Brain microvascular endothelial cell (primary cell): Measurements from ENCODE around the gene EXOC6.
"Not testable (repeated sequence)": the region's sequence is repeated elsewhere in the genome, so short reads cannot be mapped to it uniquely, and the experiment has no call there.

Experiments
- DNase-seq: peaks from one replicate; pipeline ENCODE4 v3.0.0-alpha.2; 2020
- H3K27ac ChIP-seq: fragments of 250-450 bp; sonication (Bioruptor Pico); 2 replicates; pipeline ENCODE4 v1.5.1; 2020; ENCODE audit warnings: mild to moderate bottlenecking, moderate library complexity
- H3K27me3 ChIP-seq: fragments of 250-450 bp; sonication (Bioruptor Pico); replicated peaks from 2 replicates; pipeline ENCODE4 v1.5.1; 2020; ENCODE audit warnings: mild to moderate bottlenecking
- H3K36me3 ChIP-seq: fragments of 250-450 bp; sonication (Bioruptor Pico); replicated peaks from 2 replicates; pipeline ENCODE4 v1.5.1; 2020; ENCODE audit warnings: mild to moderate bottlenecking
- H3K4me3 ChIP-seq: 2 replicates; pipeline ENCODE4 v1.5.1; 2011; ENCODE audit warnings: low read depth, mild to moderate bottlenecking, control low read depth, low read length, moderate library complexity
- in situ Hi-C: cut with HindIII; loops from 2 replicates; pipeline ENCODE4 v1.10.0; 2017; ENCODE audit warnings: low sequenced_read_pairs, low pct_ligation_motif_present
- TF ChIP-seq, protein P1 (sequence below): IDR thresholded peaks from 2 replicates; pipeline ENCODE4 v1.5.1; 2011; ENCODE audit warnings: low read depth, mild to moderate bottlenecking, moderate library complexity, low read length, control low read depth, inconsistent platforms; ENCODE audit errors: missing control alignments

Gene EXOC6

DNA sequence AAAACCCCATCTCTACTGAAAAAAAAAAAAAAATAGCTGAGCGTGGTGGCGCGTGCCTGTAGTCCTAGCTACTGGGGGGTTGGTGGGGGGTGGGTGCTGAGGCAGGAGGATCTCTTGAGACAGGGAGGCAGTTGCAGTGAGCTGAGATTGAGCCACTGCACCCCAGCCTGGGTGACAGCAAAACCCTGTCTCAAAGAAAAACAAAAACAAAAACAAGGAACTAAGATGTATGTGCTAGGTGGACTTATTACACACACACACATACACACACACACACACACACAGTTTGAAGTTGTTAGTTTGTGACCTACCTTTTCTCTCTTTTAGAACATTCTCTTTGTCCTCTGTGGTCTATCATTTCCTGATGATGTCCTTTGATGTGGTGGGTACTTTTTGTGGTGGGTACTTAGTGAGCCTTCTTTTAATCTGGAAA lies 53.5 kb downstream of the EXOC6 start:
- TF ChIP-seq, protein P1, sequence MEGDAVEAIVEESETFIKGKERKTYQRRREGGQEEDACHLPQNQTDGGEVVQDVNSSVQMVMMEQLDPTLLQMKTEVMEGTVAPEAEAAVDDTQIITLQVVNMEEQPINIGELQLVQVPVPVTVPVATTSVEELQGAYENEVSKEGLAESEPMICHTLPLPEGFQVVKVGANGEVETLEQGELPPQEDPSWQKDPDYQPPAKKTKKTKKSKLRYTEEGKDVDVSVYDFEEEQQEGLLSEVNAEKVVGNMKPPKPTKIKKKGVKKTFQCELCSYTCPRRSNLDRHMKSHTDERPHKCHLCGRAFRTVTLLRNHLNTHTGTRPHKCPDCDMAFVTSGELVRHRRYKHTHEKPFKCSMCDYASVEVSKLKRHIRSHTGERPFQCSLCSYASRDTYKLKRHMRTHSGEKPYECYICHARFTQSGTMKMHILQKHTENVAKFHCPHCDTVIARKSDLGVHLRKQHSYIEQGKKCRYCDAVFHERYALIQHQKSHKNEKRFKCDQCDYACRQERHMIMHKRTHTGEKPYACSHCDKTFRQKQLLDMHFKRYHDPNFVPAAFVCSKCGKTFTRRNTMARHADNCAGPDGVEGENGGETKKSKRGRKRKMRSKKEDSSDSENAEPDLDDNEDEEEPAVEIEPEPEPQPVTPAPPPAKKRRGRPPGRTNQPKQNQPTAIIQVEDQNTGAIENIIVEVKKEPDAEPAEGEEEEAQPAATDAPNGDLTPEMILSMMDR, result no peak
- DNase-seq, result no peak
- Histone ChIP-seq H3K36me3 (no peaks in the 10 kb centered on the region), H3K27me3 (no peaks in the 10 kb centered on the region), H3K27ac (no peak overlapping the region), H3K4me3 (no peak overlapping the region)
- in situ Hi-C loops, result no loop called here

- Histone ChIP-seq H3K36me3 (no peaks in the 10 kb centered on the region), H3K4me3 (no peak overlapping the region), H3K27me3 (no peaks in the 10 kb centered on the region), H3K27ac (no peak overlapping the region)
- TF ChIP-seq, protein P1, result no peak
- no peak for DNase-seq
- in situ Hi-C loops, result no loop called here
Observed at GRCh38 chr10:92903633-92904032, 55.3 kb downstream of the EXOC6 start.

DNA sequence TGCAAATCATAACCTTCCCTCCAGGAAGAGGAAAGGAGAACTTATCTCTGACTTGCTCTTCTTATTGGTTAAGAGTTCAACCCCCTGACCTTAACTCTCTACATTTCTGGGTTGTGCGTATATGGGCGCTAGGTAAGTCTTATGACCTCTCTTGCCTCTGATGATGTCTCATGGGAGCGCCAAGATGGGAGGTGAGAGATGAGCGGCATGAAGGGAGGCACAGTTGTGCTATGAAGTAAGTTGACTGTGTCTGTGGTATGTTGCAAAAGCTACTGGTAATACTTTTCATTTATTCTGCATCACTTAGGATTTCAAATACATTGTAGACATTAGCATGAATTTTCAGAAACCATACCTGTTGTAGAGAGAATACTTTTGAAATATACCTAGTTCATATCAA lies 59.0 kb downstream of the EXOC6 start:
- H3K4me3 ChIP-seq, result no peak overlapping the region
- no peaks in the 10 kb centered on the region for H3K36me3 ChIP-seq
- TF ChIP-seq, protein P1, result no peak
- in situ Hi-C loops, result no loop called here
- DNase-seq, result no peak
- H3K27ac ChIP-seq, result no peak overlapping the region
- H3K27me3 ChIP-seq, result no peaks in the 10 kb centered on the region

GRCh38 chr10:92912631-92913030 lies 64.3 kb downstream of the EXOC6 start:
- H3K27ac ChIP-seq, H3K4me3 ChIP-seq, in situ Hi-C loops, H3K36me3 ChIP-seq, H3K27me3 ChIP-seq, DNase-seq: not testable (repeated sequence)

DNA sequence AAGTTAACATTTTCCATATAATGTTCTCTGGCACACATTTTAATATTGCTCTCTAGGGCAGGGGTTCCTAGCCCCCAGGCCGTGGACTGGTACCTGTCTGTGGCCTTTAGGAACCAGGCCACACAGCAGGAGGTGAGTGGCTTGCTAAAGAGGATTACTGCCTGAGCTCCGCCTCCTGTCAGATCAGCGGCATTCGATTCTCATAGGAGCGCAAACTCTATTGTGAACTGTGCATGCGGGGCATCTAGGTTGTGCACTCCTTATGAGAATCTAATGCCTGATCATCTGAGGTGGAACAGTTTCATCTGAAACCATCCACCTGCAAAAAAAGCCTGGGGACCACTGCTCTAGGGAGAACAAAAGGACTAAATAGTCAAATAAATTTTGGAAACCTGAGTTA lies 65.7 kb downstream of the EXOC6 start:
- DNase-seq, result no peak
- Histone ChIP-seq H3K4me3 (no peak overlapping the region), H3K36me3 (no peaks in the 10 kb centered on the region), H3K27me3 (no peaks in the 10 kb centered on the region), H3K27ac (no peak overlapping the region)
- in situ Hi-C loops, result no loop called here
- TF ChIP-seq, protein P1, result no peak

- H3K4me3 ChIP-seq, result no peak overlapping the region
- no peaks in the 10 kb centered on the region for H3K36me3 ChIP-seq
- TF ChIP-seq, protein P1, result peak; percentile 85
- H3K27me3 ChIP-seq, result no peaks in the 10 kb centered on the region
- peak; percentile 49 for DNase-seq
- H3K27ac ChIP-seq, result no peak overlapping the region
- in situ Hi-C loops, result no loop called here
Observed at GRCh38 chr10:92914478-92915325, 66.4 kb downstream of the EXOC6 start.
